Measurements from ENCODE around the gene OR10H3. TPM values are rescaled to one million over a fixed set of nuclear protein-coding genes. Genes with fewer than 3 reads are reported as not detected.
"Not testable (repeated sequence)": the region's sequence is repeated elsewhere in the genome, so short reads cannot be mapped to it uniquely, and the experiment has no call there.

The OR10H3 gene
- total and polyA plus RNA-seq, 2 experiments from 2014 or later, result not detected

GRCh38 chr19:15748239-15748638 lies 10.5 kb downstream of the OR10H3 start:
- H3K4me2 ChIP-seq (ENCODE audit: unreplicated experiment), result no peak overlapping the region
- no peak for DNase-seq
- H3K9me3 ChIP-seq (ENCODE audit: low read depth), result no peaks in the 10 kb centered on the region
- TF ChIP-seq EZH2 (IDR thresholded peaks at IDR 0.05; ENCODE audit: insufficient read depth, poor library complexity, severe bottlenecking) (no peak), EZH2phosphoT487 (IDR thresholded peaks at IDR 0.05; ENCODE audit: insufficient read depth, low read depth) (no peak)
- H3K27ac ChIP-seq, result no peak overlapping the region
- H3K9me2 ChIP-seq (ENCODE audit: insufficient read depth), result no peaks in the 10 kb centered on the region
- H3K36me3 ChIP-seq (ENCODE audit: low read depth), result no peaks in the 10 kb centered on the region
- H3K9ac ChIP-seq, result no peak overlapping the region
- 26 to 37% methylated on average over 2 of the region's 2 CpGs for WGBS, 2 experiments (ENCODE audit: low coverage in 1 of 2, low lambda C conversion rate in 2 of 2, missing lambda C conversion rate in 2 of 2)
- no peaks in the 10 kb centered on the region for H3K79me2 ChIP-seq (ENCODE audit: insufficient read depth)
- H4K20me1 ChIP-seq (ENCODE audit: insufficient read depth), result no peaks in the 10 kb centered on the region
- no peaks in the 10 kb centered on the region for H3K4me1 ChIP-seq (ENCODE audit: insufficient read depth)
- H2AFZ ChIP-seq, result no peak overlapping the region
- in situ Hi-C loops (cut with MboI), result no loop called here
- H3K27me3 ChIP-seq (replicated peaks; ENCODE audit: insufficient read depth), result no peaks in the 10 kb centered on the region; the same call in 1 of the 2 replicates
- no peak overlapping the region for H3K4me3 ChIP-seq
- H3F3A ChIP-seq (ENCODE audit: insufficient read depth), result no peaks in the 10 kb centered on the region

GRCh38 chr19:15758379-15758778 lies 20.6 kb downstream of the OR10H3 start:
- no peaks in the 10 kb centered on the region for H3K79me2 ChIP-seq (ENCODE audit: insufficient read depth)
- WGBS, 2 experiments (ENCODE audit: low coverage in 1 of 2, low lambda C conversion rate in 2 of 2, missing lambda C conversion rate in 2 of 2), result 12 to 16% methylated on average over 2 of the region's 2 CpGs
- no peak overlapping the region for H2AFZ ChIP-seq
- TF ChIP-seq EZH2phosphoT487 (IDR thresholded peaks at IDR 0.05; ENCODE audit: insufficient read depth, low read depth), result no peak
- TF ChIP-seq EZH2 (IDR thresholded peaks at IDR 0.05; ENCODE audit: insufficient read depth, poor library complexity, severe bottlenecking), result no peak
- H3K9me3 ChIP-seq (ENCODE audit: low read depth), result no peaks in the 10 kb centered on the region
- no peak overlapping the region for H3K9ac ChIP-seq
- no peaks in the 10 kb centered on the region for H3K4me1 ChIP-seq (ENCODE audit: insufficient read depth)
- H4K20me1 ChIP-seq (ENCODE audit: insufficient read depth), result no peaks in the 10 kb centered on the region
- H3K27ac ChIP-seq, result no peak overlapping the region
- no peaks in the 10 kb centered on the region for H3F3A ChIP-seq (ENCODE audit: insufficient read depth)
- H3K36me3 ChIP-seq (ENCODE audit: low read depth), result no peaks in the 10 kb centered on the region
- no peaks in the 10 kb centered on the region for H3K27me3 ChIP-seq (replicated peaks; ENCODE audit: insufficient read depth)
- no peak overlapping the region for H3K4me3 ChIP-seq
- in situ Hi-C loops (cut with MboI), result no loop called here
- no peak for DNase-seq
- no peak overlapping the region for H3K4me2 ChIP-seq (ENCODE audit: unreplicated experiment)
- no peaks in the 10 kb centered on the region for H3K9me2 ChIP-seq (ENCODE audit: insufficient read depth)

GRCh38 chr19:15759962-15760565 lies 22.3 kb downstream of the OR10H3 start:
- WGBS, 2 experiments (ENCODE audit: low coverage in 1 of 2, low lambda C conversion rate in 2 of 2, missing lambda C conversion rate in 2 of 2), result 21 to 22% methylated on average over 26 to 27 of the region's 28 CpGs
- H3K79me2 ChIP-seq (ENCODE audit: insufficient read depth), result no peaks in the 10 kb centered on the region

GRCh38 chr19:15769586-15769985 lies 31.8 kb downstream of the OR10H3 start:
- H3K4me2 ChIP-seq (ENCODE audit: unreplicated experiment), result no peak overlapping the region

More at GRCh38 chr19:15759962-15760565, 22.3 kb downstream of the OR10H3 start:
- no peak overlapping the region for H3K4me2 ChIP-seq (ENCODE audit: unreplicated experiment)
- no peak overlapping the region for H3K4me3 ChIP-seq
- H4K20me1 ChIP-seq (ENCODE audit: insufficient read depth), result no peaks in the 10 kb centered on the region
- no peaks in the 10 kb centered on the region for H3F3A ChIP-seq (ENCODE audit: insufficient read depth)
- no peak overlapping the region for H3K27ac ChIP-seq
- no peaks in the 10 kb centered on the region for H3K4me1 ChIP-seq (ENCODE audit: insufficient read depth)
- H3K9ac ChIP-seq, result no peak overlapping the region
- no peaks in the 10 kb centered on the region for H3K9me3 ChIP-seq (ENCODE audit: low read depth)
- no peaks in the 10 kb centered on the region for H3K27me3 ChIP-seq (replicated peaks; ENCODE audit: insufficient read depth)
- no peak for DNase-seq
- in situ Hi-C loops (cut with MboI), result no loop called here
- H3K36me3 ChIP-seq (ENCODE audit: low read depth), result no peaks in the 10 kb centered on the region
- H3K9me2 ChIP-seq (ENCODE audit: insufficient read depth), result no peaks in the 10 kb centered on the region
- H2AFZ ChIP-seq, result no peak overlapping the region
- no peak for TF ChIP-seq EZH2phosphoT487 (IDR thresholded peaks at IDR 0.05; ENCODE audit: insufficient read depth, low read depth)
- no peak for TF ChIP-seq EZH2 (IDR thresholded peaks at IDR 0.05; ENCODE audit: insufficient read depth, poor library complexity, severe bottlenecking)

GRCh38 chr19:15774159-15774558 lies 36.4 kb downstream of the OR10H3 start:
- H3K79me2 ChIP-seq (ENCODE audit: insufficient read depth); H3K9ac ChIP-seq; H3K4me1 ChIP-seq (ENCODE audit: insufficient read depth); H3K36me3 ChIP-seq (ENCODE audit: low read depth); H3K4me3 ChIP-seq; H3K9me3 ChIP-seq (ENCODE audit: low read depth); H3K4me2 ChIP-seq (ENCODE audit: unreplicated experiment); H2AFZ ChIP-seq; H4K20me1 ChIP-seq (ENCODE audit: insufficient read depth); H3K27ac ChIP-seq; H3F3A ChIP-seq (ENCODE audit: insufficient read depth); H3K27me3 ChIP-seq (replicated peaks; ENCODE audit: insufficient read depth); in situ Hi-C loops (cut with MboI); DNase-seq; H3K9me2 ChIP-seq (ENCODE audit: insufficient read depth): not testable (repeated sequence)
- 27 to 35% methylated on average over 3 of the region's 3 CpGs for WGBS, 2 experiments (ENCODE audit: low coverage in 1 of 2, low lambda C conversion rate in 2 of 2, missing lambda C conversion rate in 2 of 2)

More at GRCh38 chr19:15769586-15769985, 31.8 kb downstream of the OR10H3 start:
- Histone ChIP-seq H3K79me2 (ENCODE audit: insufficient read depth) (no peaks in the 10 kb centered on the region), H3K27me3 (replicated peaks; ENCODE audit: insufficient read depth) (no peaks in the 10 kb centered on the region), H3K9me2 (ENCODE audit: insufficient read depth) (no peaks in the 10 kb centered on the region), H3K4me3 (no peak overlapping the region), H4K20me1 (ENCODE audit: insufficient read depth) (no peaks in the 10 kb centered on the region), H3F3A (ENCODE audit: insufficient read depth) (no peaks in the 10 kb centered on the region), H3K9me3 (ENCODE audit: low read depth) (no peaks in the 10 kb centered on the region), H3K4me1 (ENCODE audit: insufficient read depth) (no peaks in the 10 kb centered on the region), H3K9ac (no peak overlapping the region), H2AFZ (no peak overlapping the region), H3K36me3 (ENCODE audit: low read depth) (no peaks in the 10 kb centered on the region), H3K27ac (no peak overlapping the region)
- in situ Hi-C loops (cut with MboI), result no loop called here
- WGBS, 2 experiments (ENCODE audit: low coverage in 1 of 2, low lambda C conversion rate in 2 of 2, missing lambda C conversion rate in 2 of 2), result 33 to 36% methylated on average over 6 of the region's 6 CpGs
- no peak for DNase-seq
- TF ChIP-seq EZH2phosphoT487 (IDR thresholded peaks at IDR 0.05; ENCODE audit: insufficient read depth, low read depth), result no peak
- no peak for TF ChIP-seq EZH2 (IDR thresholded peaks at IDR 0.05; ENCODE audit: insufficient read depth, poor library complexity, severe bottlenecking)
